H9 (cell line): Measurements from ENCODE around the gene MGAT5. TPM values are rescaled to one million over a fixed set of nuclear protein-coding genes. Genes with fewer than 3 reads are reported as not detected.

Source experiments
- DNase-seq: peaks from one replicate; pipeline ENCODE4 v3.0.0-alpha.2; 2017
- H2AFZ ChIP-seq: one replicate; pipeline ENCODE4 v1.6.1; 2013; ENCODE audit warnings: mild to moderate bottlenecking, low read length, control low read depth, moderate library complexity
- H2AK5ac ChIP-seq: 2 replicates; pipeline ENCODE4 v1.6.1; 2013; ENCODE audit warnings: low read length, control low read depth, mixed read lengths; ENCODE audit not compliant: insufficient read length
- H2BK120ac ChIP-seq: one replicate; pipeline ENCODE4 v1.6.1; 2013; ENCODE audit warnings: low read depth, mild to moderate bottlenecking, low read length, control low read depth, inconsistent platforms; ENCODE audit not compliant: poor library complexity, severe bottlenecking
- H2BK12ac ChIP-seq: 2 replicates; pipeline ENCODE4 v1.6.1; 2013; ENCODE audit warnings: low read length, control low read depth, mixed read lengths, low read depth; ENCODE audit not compliant: insufficient read length
- H2BK15ac ChIP-seq: 2 replicates; pipeline ENCODE4 v1.6.1; 2013; ENCODE audit warnings: low read depth, low read length, control low read depth
- H2BK20ac ChIP-seq: one replicate; pipeline ENCODE4 v1.6.1; 2013; ENCODE audit warnings: low read depth, mild to moderate bottlenecking, low read length, control low read depth, inconsistent platforms; ENCODE audit not compliant: poor library complexity, severe bottlenecking
- H2BK5ac ChIP-seq: 2 replicates; pipeline ENCODE4 v1.6.1; 2013; ENCODE audit warnings: low read length, control low read depth, mixed read lengths; ENCODE audit not compliant: insufficient read length
- H3K14ac ChIP-seq: 2 replicates; pipeline ENCODE4 v1.6.1; 2013; ENCODE audit warnings: low read length, control low read depth; ENCODE audit not compliant: insufficient read depth
- H3K18ac ChIP-seq: 2 replicates; pipeline ENCODE4 v1.6.1; 2013; ENCODE audit warnings: low read depth, mild to moderate bottlenecking, mixed read lengths, low read length, control low read depth; ENCODE audit not compliant: insufficient read length
- H3K23ac ChIP-seq: 2 replicates; pipeline ENCODE4 v1.6.1; 2013; ENCODE audit warnings: low read length, control low read depth, mixed read lengths, low read depth; ENCODE audit not compliant: insufficient read length
- H3K23me2 ChIP-seq: 2 replicates; pipeline ENCODE4 v1.6.1; 2013; ENCODE audit warnings: low read depth, mild to moderate bottlenecking, mixed read lengths, low read length, control low read depth; ENCODE audit not compliant: insufficient read length, poor library complexity, severe bottlenecking
- H3K27ac ChIP-seq: 2 replicates; pipeline ENCODE4 v1.5.1; 2013; ENCODE audit warnings: low read length, control low read depth, mixed read lengths, low read depth; ENCODE audit not compliant: insufficient read length
- H3K27me3 ChIP-seq: 2 replicates; pipeline ENCODE4 v1.6.1; 2013; ENCODE audit warnings: low read length, control low read depth, inconsistent platforms; ENCODE audit not compliant: insufficient read depth
- H3K4ac ChIP-seq: 2 replicates; pipeline ENCODE4 v1.6.1; 2013; ENCODE audit warnings: low read depth, mild to moderate bottlenecking, control low read depth, inconsistent platforms, low read length, moderate library complexity
- H3K4me1 ChIP-seq: 2 replicates; pipeline ENCODE4 v1.6.1; 2013; ENCODE audit warnings: low read length, control low read depth, inconsistent platforms; ENCODE audit not compliant: insufficient read depth
- H3K4me2 ChIP-seq: 2 replicates; pipeline ENCODE4 v1.6.1; 2013; ENCODE audit warnings: low read length, control low read depth, mixed read lengths; ENCODE audit not compliant: insufficient read length, insufficient read depth
- H3K56ac ChIP-seq: 2 replicates; pipeline ENCODE4 v1.6.1; 2013; ENCODE audit warnings: low read depth, mild to moderate bottlenecking, mixed read lengths, low read length, control low read depth; ENCODE audit not compliant: insufficient read length
- H3K79me1 ChIP-seq: 2 replicates; pipeline ENCODE4 v1.6.1; 2013; ENCODE audit warnings: low read depth, mild to moderate bottlenecking, moderate library complexity, low read length, control low read depth, inconsistent platforms; ENCODE audit not compliant: insufficient read depth, poor library complexity, severe bottlenecking
- H3K79me2 ChIP-seq: 2 replicates; pipeline ENCODE4 v1.6.1; 2013; ENCODE audit warnings: low read length, control low read depth, inconsistent platforms; ENCODE audit not compliant: insufficient read depth
- H3K9ac ChIP-seq: 2 replicates; pipeline ENCODE4 v1.6.1; 2013; ENCODE audit warnings: low read length, control low read depth, mixed read lengths; ENCODE audit not compliant: insufficient read length; ENCODE audit errors: extremely low read depth
- H3K9me3 ChIP-seq: one replicate; pipeline ENCODE4 v1.6.1; 2013; ENCODE audit warnings: low read depth, low read length, inconsistent platforms; ENCODE audit not compliant: control insufficient read depth
- H3T11ph ChIP-seq: one replicate; pipeline ENCODE4 v1.6.1; 2013; ENCODE audit warnings: mild to moderate bottlenecking, low read length, control low read depth, inconsistent platforms
- H4K20me1 ChIP-seq: one replicate; pipeline ENCODE4 v1.6.1; 2013; ENCODE audit not compliant: control insufficient read depth, insufficient read length, insufficient read depth
- H4K5ac ChIP-seq: 2 replicates; pipeline ENCODE4 v1.6.1; 2013; ENCODE audit warnings: low read depth, mild to moderate bottlenecking, mixed read lengths, low read length, control low read depth; ENCODE audit not compliant: insufficient read length
- H4K8ac ChIP-seq: replicated peaks from 2 replicates; pipeline ENCODE4 v1.6.1; 2013; ENCODE audit warnings: low read length, control low read depth, mixed read lengths, low read depth; ENCODE audit not compliant: insufficient read length
- H4K91ac ChIP-seq: 2 replicates; pipeline ENCODE4 v1.6.1; 2013; ENCODE audit warnings: low read depth, mild to moderate bottlenecking, moderate library complexity, mixed read lengths, low read length, control low read depth; ENCODE audit not compliant: insufficient read length
- H3K27ac Mint-ChIP-seq, 3 experiments: 2 replicates in 2 of 3; 3 replicates in 1 of 3; pipeline ENCODE4 v1.8.0; 2020 to 2021; ENCODE audit warnings: mixed read lengths in 3 of 3, mild to moderate bottlenecking in 1 of 3, moderate library complexity in 1 of 3
- H3K27me3 Mint-ChIP-seq: 2 replicates; pipeline ENCODE4 v1.8.0; 2021; ENCODE audit warnings: low read depth, mild to moderate bottlenecking, moderate library complexity, mixed read lengths
- H3K36me3 Mint-ChIP-seq, 3 experiments: 2 replicates in 2 of 3; 3 replicates in 1 of 3; pipeline ENCODE4 v1.8.0; 2020 to 2021; ENCODE audit warnings: low read depth in 3 of 3, mixed read lengths in 3 of 3; ENCODE audit not compliant: insufficient read depth in 1 of 3
- H3K4me1 Mint-ChIP-seq, 2 experiments: 2 replicates each; pipeline ENCODE4 v1.8.0; 2020; ENCODE audit warnings: mixed read lengths in 2 of 2
- H3K4me3 Mint-ChIP-seq, 2 experiments: 2 replicates in 1 of 2; 3 replicates in 1 of 2; pipeline ENCODE4 v1.8.0; 2020 to 2021; ENCODE audit warnings: mild to moderate bottlenecking in 2 of 2, mixed read lengths in 2 of 2, moderate library complexity in 1 of 2
- H3K9me3 Mint-ChIP-seq, 2 experiments: 2 replicates in 1 of 2; 3 replicates in 1 of 2; pipeline ENCODE4 v1.8.0; 2020; ENCODE audit warnings: mild to moderate bottlenecking in 2 of 2, mixed read lengths in 2 of 2, moderate library complexity in 1 of 2
- CTCF ChIP-seq: fragments of 200-600 bp; sonication (generic); conservative IDR thresholded peaks from 3 replicates; pipeline ENCODE4 v1.8.0; 2021; ENCODE audit warnings: antibody characterized with exemption, mild to moderate bottlenecking
- WGBS: extraction: QIAGEN DNeasy Blood & Tissue Kit; methylation state at CpG from one replicate; pipeline ENCODE4 v1.1.7; 2013; ENCODE audit warnings: missing lambda C conversion rate, low lambda C conversion rate, mixed read lengths; ENCODE audit not compliant: insufficient read length; ENCODE audit errors: extremely low coverage; 5-methylcytosine and 5-hydroxymethylcytosine counted together
- total RNA-seq: library from RNA; stranded (reverse); gene quantifications from 2 replicates; pipeline ENCODE4 v1.2.1, GENCODE V29; 2021

The MGAT5 gene
- total RNA-seq, 1 experiment from 2014 or later = 25.7 TPM

DNA sequence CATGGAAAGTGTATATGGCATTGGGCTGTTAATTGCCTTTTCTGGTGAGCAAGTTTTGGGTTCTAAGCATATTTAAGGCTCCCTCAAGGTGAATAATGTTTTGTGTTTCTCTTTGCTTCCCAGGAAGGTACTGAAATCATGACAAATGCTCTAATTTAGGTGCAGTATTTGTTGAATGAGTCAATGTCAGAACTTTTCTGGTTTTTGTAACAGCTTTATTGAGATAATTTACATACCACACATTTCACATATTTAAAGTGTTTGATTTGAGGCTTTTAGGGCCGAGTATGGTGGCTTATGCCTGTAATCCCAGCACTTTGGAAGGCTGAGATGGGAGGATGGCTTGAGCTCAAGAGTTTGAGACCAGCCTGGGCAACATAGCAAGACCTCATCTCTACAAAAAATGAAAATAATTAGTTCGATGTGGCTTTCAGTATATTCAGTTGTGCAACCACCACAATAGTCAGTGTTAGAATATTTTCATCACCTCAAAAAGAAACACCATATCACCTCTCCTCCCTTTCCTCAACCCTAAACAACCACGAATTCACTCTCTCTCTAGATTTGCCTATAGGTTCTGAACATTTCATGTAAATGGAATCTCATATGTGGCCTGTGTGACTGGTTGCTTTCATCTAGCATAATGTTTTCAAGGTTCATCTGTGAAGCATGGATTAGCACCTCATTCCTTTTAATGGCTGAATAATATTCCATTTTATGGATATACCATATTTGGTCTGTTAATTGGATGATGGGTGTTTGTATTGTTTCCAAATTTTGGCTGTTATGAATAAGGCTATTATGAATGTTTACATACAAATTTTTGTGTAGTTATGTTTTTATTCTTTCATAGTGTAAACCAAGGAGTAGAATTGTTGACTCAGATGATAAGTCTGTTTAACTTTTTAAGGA is 54.9 kb downstream of the MGAT5 start:
- no peak overlapping the region for H3K4me3 Mint-ChIP-seq
- H3T11ph ChIP-seq = no peak overlapping the region
- no peaks in the 10 kb centered on the region for H3K27me3 ChIP-seq
- H4K20me1 ChIP-seq = no peaks in the 10 kb centered on the region
- H4K8ac ChIP-seq = no peak overlapping the region
- H3K4ac ChIP-seq = no peak overlapping the region
- peaks cover 2 to 3% of the 10 kb centered on the region in 2 experiments; a peak in 3 of 5 replicates for H3K9me3 Mint-ChIP-seq
- H3K27ac ChIP-seq = no peak overlapping the region
- H3K27ac Mint-ChIP-seq = no peak overlapping the region
- no peaks in the 10 kb centered on the region for H3K23me2 ChIP-seq
- H3K79me1 ChIP-seq = no peaks in the 10 kb centered on the region
- H4K5ac ChIP-seq = no peak overlapping the region
- H3K9ac ChIP-seq = no peak overlapping the region
- H3K56ac ChIP-seq = no peak overlapping the region
- peaks cover 0 to 4% (median 4%) of the 10 kb centered on the region in 3 experiments; a peak in 3 of 7 replicates for H3K36me3 Mint-ChIP-seq
- no peaks in the 10 kb centered on the region for H3K27me3 Mint-ChIP-seq
- no peak for DNase-seq
- H3K14ac ChIP-seq = no peak overlapping the region
- H3K9me3 ChIP-seq = no peaks in the 10 kb centered on the region
- no peaks in the 10 kb centered on the region for H3K79me2 ChIP-seq
- no peak overlapping the region for H2BK120ac ChIP-seq
- 100% methylated on average over 1 of the region's 3 CpGs for WGBS
- H2BK12ac ChIP-seq = no peak overlapping the region
- no peak overlapping the region for H2BK5ac ChIP-seq
- TF ChIP-seq CTCF = no peak
- no peak overlapping the region for H2AFZ ChIP-seq
- no peak overlapping the region for H2BK20ac ChIP-seq
- no peak overlapping the region for H2AK5ac ChIP-seq
- H3K23ac ChIP-seq = no peak overlapping the region
- no peak overlapping the region for H4K91ac ChIP-seq
- H3K4me2 ChIP-seq = no peak overlapping the region
- H3K4me1 ChIP-seq = peaks cover 3% of the 10 kb centered on the region; the same call in 1 of the 2 replicates
- no peak overlapping the region for H3K18ac ChIP-seq
- H2BK15ac ChIP-seq = no peak overlapping the region
- H3K4me1 Mint-ChIP-seq = peaks cover 21 to 22% of the 10 kb centered on the region in 2 experiments
